ENCODE measurements around the gene CMTM3.

DNA sequence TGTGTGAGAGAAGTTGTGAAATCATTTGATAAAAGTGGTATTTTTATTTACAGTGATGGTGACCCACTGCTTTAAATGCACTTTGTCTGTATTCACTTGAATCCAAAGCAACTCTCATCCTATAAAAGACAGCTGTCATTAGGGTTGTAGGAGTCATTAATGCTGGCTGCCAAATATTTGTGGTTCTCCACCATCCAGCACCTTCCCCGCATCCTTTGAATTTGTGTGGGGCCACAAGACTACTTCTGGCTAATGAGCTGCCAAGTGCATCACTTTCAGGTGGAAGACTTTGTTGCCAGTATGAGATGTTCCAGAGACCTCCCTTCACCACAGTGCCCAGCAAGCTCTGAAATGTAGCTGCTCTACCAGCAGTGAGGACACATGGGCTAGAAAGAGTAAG lies 43.4 kb downstream of the CMTM3 start:
- no peak for TF ChIP-seq EZH2 (IDR thresholded peaks at IDR 0.05; ENCODE audit: low read depth, unreplicated experiment)
- TF ChIP-seq, protein P1, sequence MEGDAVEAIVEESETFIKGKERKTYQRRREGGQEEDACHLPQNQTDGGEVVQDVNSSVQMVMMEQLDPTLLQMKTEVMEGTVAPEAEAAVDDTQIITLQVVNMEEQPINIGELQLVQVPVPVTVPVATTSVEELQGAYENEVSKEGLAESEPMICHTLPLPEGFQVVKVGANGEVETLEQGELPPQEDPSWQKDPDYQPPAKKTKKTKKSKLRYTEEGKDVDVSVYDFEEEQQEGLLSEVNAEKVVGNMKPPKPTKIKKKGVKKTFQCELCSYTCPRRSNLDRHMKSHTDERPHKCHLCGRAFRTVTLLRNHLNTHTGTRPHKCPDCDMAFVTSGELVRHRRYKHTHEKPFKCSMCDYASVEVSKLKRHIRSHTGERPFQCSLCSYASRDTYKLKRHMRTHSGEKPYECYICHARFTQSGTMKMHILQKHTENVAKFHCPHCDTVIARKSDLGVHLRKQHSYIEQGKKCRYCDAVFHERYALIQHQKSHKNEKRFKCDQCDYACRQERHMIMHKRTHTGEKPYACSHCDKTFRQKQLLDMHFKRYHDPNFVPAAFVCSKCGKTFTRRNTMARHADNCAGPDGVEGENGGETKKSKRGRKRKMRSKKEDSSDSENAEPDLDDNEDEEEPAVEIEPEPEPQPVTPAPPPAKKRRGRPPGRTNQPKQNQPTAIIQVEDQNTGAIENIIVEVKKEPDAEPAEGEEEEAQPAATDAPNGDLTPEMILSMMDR (conservative IDR thresholded peaks at IDR 0.05; ENCODE audit: low read depth in 2 of 2), result no peak
- TF ChIP-seq POLR2AphosphoS5 (IDR thresholded peaks at IDR 0.05; ENCODE audit: low read depth), result no peak
- TF ChIP-seq EZH2phosphoT487 (IDR thresholded peaks at IDR 0.05; ENCODE audit: unreplicated experiment), result no peak
- no peak for TF ChIP-seq STAT1 (IDR thresholded peaks at IDR 0.05; ENCODE audit: unreplicated experiment)
- no peak for TF ChIP-seq CREB1 (CRISPR knock-in tag; IDR thresholded peaks at IDR 0.05; ENCODE audit: low read depth)

Measured in GM23338 (cell line).